ENCODE data around the gene LYPD5.
A peak's percentile ranks its signal among the peaks of the same experiment; 100 is the strongest.

LYPD5 gene

DNA sequence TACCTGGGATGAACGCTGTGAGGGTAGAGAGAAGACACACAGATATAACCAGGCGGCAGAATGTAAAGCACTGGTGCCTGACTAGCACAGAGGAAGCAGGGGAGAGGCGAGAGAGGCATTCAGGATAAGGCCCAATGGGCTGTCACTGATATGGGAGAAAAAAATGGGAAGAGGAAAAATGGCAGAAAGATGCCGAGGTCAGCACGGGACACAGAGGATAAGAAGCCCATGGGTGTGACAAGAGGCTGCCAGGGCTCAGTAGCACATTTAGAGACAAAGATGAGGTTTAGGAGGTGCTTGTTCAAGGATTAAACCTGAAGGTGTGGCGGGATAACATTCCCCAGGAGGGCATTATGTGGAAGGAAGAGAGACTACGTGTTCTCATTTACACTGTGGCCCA, 53.1 kb downstream of the LYPD5 start:
- H3K9me3 Mint-ChIP-seq, result no peaks in the 10 kb centered on the region
- DNase-seq, result no peak
- no peak overlapping the region for H3K4me3 Mint-ChIP-seq
- H3K4me1 Mint-ChIP-seq, result peaks cover 36% of the 10 kb centered on the region
- CTCF ChIA-PET, result interaction anchor here (1.5 kb wide), 1 partner anchor 17 kb away, joined by 4 read pairs; no protein-coding TSS in a partner anchor
- no peak overlapping the region for H3K27ac Mint-ChIP-seq
- peaks cover 64% of the 10 kb centered on the region for H3K36me3 Mint-ChIP-seq
- H3K27me3 Mint-ChIP-seq, result no peaks in the 10 kb centered on the region

DNA sequence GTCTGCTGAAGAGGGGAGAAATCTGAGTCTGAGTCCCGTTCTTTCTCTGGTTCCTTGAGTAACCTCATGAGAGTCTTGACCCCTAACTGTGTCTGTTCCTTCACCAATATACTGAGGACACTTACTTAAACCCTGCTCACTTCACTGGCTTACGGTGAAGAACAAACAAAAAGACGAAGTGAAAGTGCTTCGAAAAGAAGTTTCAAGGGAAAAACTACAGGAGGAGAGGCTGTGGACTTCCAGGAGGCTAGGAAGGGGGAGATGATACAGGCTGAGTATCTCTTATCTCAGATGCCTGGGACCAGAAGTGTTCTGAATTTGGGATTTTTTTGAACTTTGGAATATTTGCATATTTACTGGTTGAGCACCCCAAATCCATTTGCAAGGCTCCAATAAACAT, 53.6 kb downstream of the LYPD5 start:
- Mint-ChIP-seq H3K4me1 (peaks cover 31% of the 10 kb centered on the region), H3K4me3 (no peak overlapping the region), H3K36me3 (peaks cover 65% of the 10 kb centered on the region), H3K27ac (peak overlapping the region; percentile 42), H3K27me3 (no peaks in the 10 kb centered on the region), H3K9me3 (no peaks in the 10 kb centered on the region)
- no peak for DNase-seq
- CTCF ChIA-PET, result no interaction called here

GRCh38 chr19:43748205-43748594, 54.0 kb downstream of the LYPD5 start:
- no peak overlapping the region for H3K4me3 Mint-ChIP-seq
- H3K4me1 Mint-ChIP-seq, result peaks cover 26% of the 10 kb centered on the region
- peaks cover 66% of the 10 kb centered on the region for H3K36me3 Mint-ChIP-seq
- peak overlapping the region; percentile 5 for H3K27ac Mint-ChIP-seq
- CTCF ChIA-PET, result no interaction called here
- H3K27me3 Mint-ChIP-seq, result no peaks in the 10 kb centered on the region
- H3K9me3 Mint-ChIP-seq, result no peaks in the 10 kb centered on the region
- no peak for DNase-seq

- H3K9me3 Mint-ChIP-seq, result no peaks in the 10 kb centered on the region
- CTCF ChIA-PET, result interaction anchor here (3.5 to 5.2 kb wide), 2 partner anchors 18 to 37 kb away, joined by 35 to 44 read pairs; no protein-coding TSS in a partner anchor
- no peak for DNase-seq
- no peak overlapping the region for H3K4me3 Mint-ChIP-seq
- H3K27ac Mint-ChIP-seq, result peak overlapping the region; percentile 5
- no peaks in the 10 kb centered on the region for H3K27me3 Mint-ChIP-seq
- H3K36me3 Mint-ChIP-seq, result peaks cover 65% of the 10 kb centered on the region
- peaks cover 21% of the 10 kb centered on the region for H3K4me1 Mint-ChIP-seq
Measured at GRCh38 chr19:43747557-43748204, 54.6 kb downstream of the LYPD5 start.
